ENCODE data around the gene PIEZO1.

Gene PIEZO1

DNA sequence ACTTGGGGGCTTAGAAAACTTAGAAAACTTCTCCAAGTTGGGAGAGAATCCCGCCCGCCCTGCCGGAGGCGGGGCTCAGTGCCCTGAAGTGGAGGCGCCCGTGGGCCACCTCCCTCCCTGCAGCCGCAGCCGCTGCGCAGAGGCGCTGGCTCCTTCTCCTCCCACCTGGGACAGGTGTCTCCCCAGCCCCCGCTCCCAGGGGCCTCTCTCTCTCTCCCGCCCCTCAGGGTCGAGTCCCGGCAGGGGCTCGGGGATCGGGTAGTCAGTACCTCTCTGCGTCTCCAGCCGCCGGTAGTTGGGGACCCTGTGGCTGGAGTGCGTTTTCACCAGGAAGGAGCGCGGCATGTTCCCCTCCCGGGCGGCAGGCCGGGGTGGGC, 99.0 kb downstream of the PIEZO1 start:
- ChIA-PET CTCF (interaction anchor here (0.9 to 1.8 kb wide), 2 partner anchors 19 to 51 kb away, joined by 3 to 4 read pairs; no protein-coding TSS in a partner anchor), POLR2A (no interaction called here)
- DNase-seq (ENCODE audit: extremely low spot score), result peak; percentile 53
- TF ChIP-seq, protein P1, sequence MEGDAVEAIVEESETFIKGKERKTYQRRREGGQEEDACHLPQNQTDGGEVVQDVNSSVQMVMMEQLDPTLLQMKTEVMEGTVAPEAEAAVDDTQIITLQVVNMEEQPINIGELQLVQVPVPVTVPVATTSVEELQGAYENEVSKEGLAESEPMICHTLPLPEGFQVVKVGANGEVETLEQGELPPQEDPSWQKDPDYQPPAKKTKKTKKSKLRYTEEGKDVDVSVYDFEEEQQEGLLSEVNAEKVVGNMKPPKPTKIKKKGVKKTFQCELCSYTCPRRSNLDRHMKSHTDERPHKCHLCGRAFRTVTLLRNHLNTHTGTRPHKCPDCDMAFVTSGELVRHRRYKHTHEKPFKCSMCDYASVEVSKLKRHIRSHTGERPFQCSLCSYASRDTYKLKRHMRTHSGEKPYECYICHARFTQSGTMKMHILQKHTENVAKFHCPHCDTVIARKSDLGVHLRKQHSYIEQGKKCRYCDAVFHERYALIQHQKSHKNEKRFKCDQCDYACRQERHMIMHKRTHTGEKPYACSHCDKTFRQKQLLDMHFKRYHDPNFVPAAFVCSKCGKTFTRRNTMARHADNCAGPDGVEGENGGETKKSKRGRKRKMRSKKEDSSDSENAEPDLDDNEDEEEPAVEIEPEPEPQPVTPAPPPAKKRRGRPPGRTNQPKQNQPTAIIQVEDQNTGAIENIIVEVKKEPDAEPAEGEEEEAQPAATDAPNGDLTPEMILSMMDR (IDR thresholded peaks at IDR 0.05; ENCODE audit: control extremely low read depth, extremely low read depth, low read depth, missing control alignments), result no peak

DNA sequence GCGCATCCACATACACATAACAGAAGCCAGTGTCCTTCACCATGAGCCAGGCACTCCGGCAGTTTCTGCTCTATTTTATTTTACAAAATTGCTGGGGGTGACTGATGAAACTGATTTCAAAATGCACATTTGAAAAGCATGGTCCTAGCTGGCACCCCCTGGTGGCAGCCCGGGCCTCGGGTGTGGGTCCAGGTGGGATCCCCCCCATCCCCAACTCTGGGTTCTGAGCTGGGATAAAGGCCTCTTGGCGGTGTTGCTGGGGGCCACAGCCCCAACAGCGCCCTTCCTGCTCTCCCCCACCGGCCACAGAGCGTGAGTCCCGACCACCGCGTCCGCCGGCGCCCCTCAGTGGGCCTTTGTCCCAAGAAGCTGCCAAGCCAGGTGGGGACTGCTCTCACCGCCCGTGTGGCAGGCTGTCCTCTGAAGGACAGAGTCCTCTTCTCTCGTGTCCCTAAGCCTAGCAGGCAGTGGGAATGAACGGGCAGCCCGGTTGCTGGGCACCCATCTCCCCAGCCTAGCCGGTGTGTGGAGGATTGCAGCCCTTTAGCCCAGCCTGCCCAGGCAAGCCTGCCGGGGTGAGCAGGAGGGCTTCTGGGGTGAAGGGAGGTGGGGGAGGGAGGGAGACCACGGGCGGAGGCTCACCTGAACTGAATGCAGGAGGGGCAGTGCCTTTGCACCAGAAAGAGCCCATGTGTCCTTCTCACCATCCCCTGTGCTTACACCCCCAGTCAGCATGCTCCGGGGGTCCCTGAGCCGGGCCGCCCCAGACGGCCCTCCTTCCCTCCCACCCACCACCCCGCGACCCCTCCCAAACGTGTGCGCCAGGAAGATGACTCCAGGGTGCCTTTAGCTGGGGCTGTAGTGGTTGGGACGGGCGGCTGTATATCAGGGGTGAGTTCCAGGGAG, 99.6 kb downstream of the PIEZO1 start:
- CTCF ChIA-PET, result interaction anchor here (0.9 to 1.8 kb wide), 7 partner anchors 16 to 52 kb away, joined by 3 to 4 read pairs (median 3); no protein-coding TSS in a partner anchor
- POLR2A ChIA-PET, result no interaction called here
- TF ChIP-seq, protein P1 (IDR thresholded peaks at IDR 0.05; ENCODE audit: control extremely low read depth, extremely low read depth, low read depth, missing control alignments), result peak; percentile 35
- peak; percentile 53 for DNase-seq (ENCODE audit: extremely low spot score)

DNA sequence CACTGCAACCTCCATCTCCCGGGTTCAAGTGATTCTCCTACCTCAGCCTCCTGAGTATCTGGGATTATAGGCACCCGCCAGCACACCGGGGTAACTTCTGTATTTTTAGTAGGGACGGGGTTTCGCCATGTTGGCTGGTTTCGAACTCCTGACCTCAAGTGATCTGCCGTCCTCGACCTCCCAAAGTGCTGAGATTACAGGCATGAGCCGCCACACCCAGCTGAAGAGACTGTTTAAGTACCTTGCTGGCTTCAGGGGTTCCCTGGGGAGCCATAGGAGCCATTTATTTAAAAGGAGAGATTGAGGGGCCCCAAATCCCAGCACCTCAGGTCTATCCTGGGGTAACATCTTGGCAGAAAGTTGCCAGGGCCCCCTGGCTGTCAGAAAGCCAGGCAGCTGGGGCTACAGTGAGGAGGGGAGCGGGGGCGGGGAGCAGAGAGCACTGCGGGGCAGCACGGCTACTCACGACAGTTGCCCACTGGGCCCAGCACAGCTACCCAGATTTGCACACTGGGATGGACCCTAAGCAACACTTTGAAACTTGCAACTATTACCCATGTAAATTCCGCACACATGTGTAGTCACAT, 100.4 kb downstream of the PIEZO1 start:
- DNase-seq (ENCODE audit: extremely low spot score), result no peak
- POLR2A ChIA-PET, result no interaction called here
- TF ChIP-seq, protein P1 (IDR thresholded peaks at IDR 0.05; ENCODE audit: control extremely low read depth, extremely low read depth, low read depth, missing control alignments), result no peak
- CTCF ChIA-PET, result interaction anchor here (0.9 to 1.8 kb wide), 6 partner anchors 15 to 51 kb away, joined by 3 to 4 read pairs (median 4); no protein-coding TSS in a partner anchor

DNA sequence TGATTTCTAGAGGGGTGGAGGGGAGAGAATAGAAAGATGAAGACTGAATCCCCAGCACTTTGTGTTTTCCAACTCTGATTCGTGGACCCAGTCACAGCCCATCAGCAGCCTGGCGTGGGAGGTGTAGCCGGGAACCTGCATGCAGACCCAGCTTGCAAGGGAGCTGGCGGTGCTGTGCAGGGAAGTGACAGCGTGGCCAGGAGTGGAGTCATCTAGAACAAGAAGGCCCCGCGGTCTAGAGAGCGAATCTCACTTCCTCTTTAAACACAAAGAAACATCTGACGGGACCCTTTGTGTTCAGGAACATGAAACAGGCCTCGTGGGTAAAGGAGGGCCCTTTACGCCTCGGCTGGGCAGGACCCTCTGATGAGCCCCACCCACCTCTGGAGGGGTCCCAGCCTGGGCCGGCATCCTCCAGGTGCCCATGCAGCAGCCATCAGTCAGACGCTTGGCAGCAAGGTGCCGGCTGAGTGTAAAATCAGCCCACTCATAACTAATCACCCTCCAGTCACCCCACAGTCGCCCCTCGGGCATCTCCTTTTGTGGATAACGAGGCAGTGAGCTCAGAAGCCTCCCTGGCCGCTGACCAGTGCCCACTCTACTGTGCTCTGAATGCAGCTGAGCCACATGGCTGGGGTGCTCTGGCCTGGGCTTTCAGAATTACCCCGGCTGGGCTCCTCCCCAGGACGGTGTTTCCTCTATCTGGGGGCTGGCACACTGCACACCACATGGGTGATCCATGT, 103.1 kb downstream of the PIEZO1 start:
- POLR2A ChIA-PET, result interaction anchor here (0.5 kb wide), 2 partner anchors 48 to 522 kb away, joined by 4 to 6 read pairs; no protein-coding TSS in a partner anchor
- TF ChIP-seq, protein P1 (IDR thresholded peaks at IDR 0.05; ENCODE audit: control extremely low read depth, extremely low read depth, low read depth, missing control alignments), result no peak
- CTCF ChIA-PET, result interaction anchor here (0.9 to 1.8 kb wide), 5 partner anchors 8 to 56 kb away, joined by 3 to 5 read pairs (median 5); partner anchors contain the start of gene MVD
- DNase-seq (ENCODE audit: extremely low spot score), result peak; percentile 91

DNA sequence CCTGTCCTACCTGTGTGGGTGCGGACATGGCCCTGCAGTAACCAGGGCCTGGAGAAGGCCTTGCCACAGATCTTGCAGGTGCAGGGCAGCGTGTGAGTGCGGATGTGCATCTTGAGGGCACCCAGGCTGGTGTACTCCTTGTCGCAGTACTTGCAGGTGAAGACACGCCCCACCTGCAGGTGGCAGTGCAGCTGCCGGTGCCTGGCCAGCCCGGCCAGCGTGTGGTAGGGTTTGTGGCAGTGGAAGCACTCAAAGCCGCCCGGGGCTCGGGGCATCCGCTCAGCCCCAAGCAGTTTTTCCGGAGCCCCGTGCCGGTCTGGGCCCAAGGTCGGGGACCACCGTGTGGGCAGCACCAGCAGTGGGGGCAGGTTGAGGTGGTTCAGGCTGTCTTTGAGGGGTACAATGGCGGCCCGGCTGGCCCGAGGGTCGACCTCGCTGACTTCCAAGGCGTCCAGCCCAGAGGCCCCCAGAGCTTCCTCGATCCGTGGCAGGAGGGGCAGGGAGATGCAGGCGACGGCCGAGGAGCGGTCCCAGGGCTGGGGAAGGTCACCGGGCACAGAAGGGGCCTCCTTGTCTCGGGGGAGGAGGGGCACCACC, 103.8 kb downstream of the PIEZO1 start:
- DNase-seq (ENCODE audit: extremely low spot score), result peak; percentile 73
- ChIA-PET POLR2A (interaction anchor here (0.5 kb wide), 2 partner anchors 48 to 523 kb away, joined by 4 to 6 read pairs; no protein-coding TSS in a partner anchor), CTCF (interaction anchor here (0.9 to 1.8 kb wide), 6 partner anchors 10 to 56 kb away, joined by 3 to 5 read pairs (median 4); partner anchors contain the start of gene MVD)
- TF ChIP-seq, protein P1 (IDR thresholded peaks at IDR 0.05; ENCODE audit: control extremely low read depth, extremely low read depth, low read depth, missing control alignments), result peak; percentile 60

All from GM10248 (cell line).